IMR-90 (cell line): Measurements from ENCODE around the gene FMN1. TPM values are rescaled to one million over a fixed set of nuclear protein-coding genes. Genes with fewer than 3 reads are reported as not detected.

Experiments used
- ATAC-seq: fragments of 200-7000 bp; cut with Tn5 transposase; 2 replicates; pipeline ENCODE4 v1.9.1; 2020; ENCODE audit warnings: low read depth, mild to moderate bottlenecking, moderate library complexity
- BruUV-seq: library from RNA; stranded (reverse); fragments of 400-500 nt; replicated peaks from 2 replicates; lab custom pipeline; 2021; lab: Mats Ljungman, UMichigan
- CTCF ChIA-PET: fragments of 300-600 bp; formaldehyde crosslinking; extraction: SDS; loops from one replicate; lab custom pipeline; 2021; ENCODE audit warnings: antibody characterized with exemption; lab: Yijun Ruan, JAX
- POLR2A ChIA-PET: fragments of 300-600 bp; sonication (Branson Sonifier 250); formaldehyde crosslinking; loops from one replicate; lab custom pipeline; 2022; ENCODE audit warnings: antibody characterized with exemption; ENCODE audit not compliant: unreplicated experiment; lab: Charles Lee
- DNase-seq: peaks from one replicate; pipeline ENCODE4 v3.0.0; 2013
- H2AFZ ChIP-seq: replicated peaks from 2 replicates; pipeline ENCODE3; 2013; ENCODE audit warnings: low read length, mild to moderate bottlenecking; ENCODE audit not compliant: poor library complexity
- H2AK5ac ChIP-seq: 2 replicates; pipeline ENCODE4 v1.6.1; 2013; ENCODE audit warnings: low read depth, low read length, inconsistent platforms
- H2AK9ac ChIP-seq: replicated peaks from 2 replicates; pipeline ENCODE3; 2013; ENCODE audit warnings: mild to moderate bottlenecking, low read depth, low read length, moderate library complexity; ENCODE audit not compliant: poor library complexity
- H2BK120ac ChIP-seq: 2 replicates; pipeline ENCODE4 v1.6.1; 2013; ENCODE audit warnings: low read depth, low read length, inconsistent platforms
- H2BK15ac ChIP-seq: 3 replicates; pipeline ENCODE4 v1.6.1; 2013; ENCODE audit warnings: low read depth, low read length, inconsistent platforms
- H2BK20ac ChIP-seq: 2 replicates; pipeline ENCODE4 v1.6.1; 2013; ENCODE audit warnings: low read depth, mild to moderate bottlenecking, inconsistent platforms, low read length, moderate library complexity
- H2BK5ac ChIP-seq: 2 replicates; pipeline ENCODE4 v1.6.1; 2013; ENCODE audit warnings: mild to moderate bottlenecking, low read depth, low read length, inconsistent platforms; ENCODE audit not compliant: poor library complexity, severe bottlenecking
- H3K14ac ChIP-seq: replicated peaks from 2 replicates; pipeline ENCODE4 v1.6.1; 2013; ENCODE audit warnings: low read depth, low read length, inconsistent platforms
- H3K18ac ChIP-seq: 2 replicates; pipeline ENCODE4 v1.6.1; 2013; ENCODE audit warnings: low read depth, low read length, control low read depth
- H3K23ac ChIP-seq: 2 replicates; pipeline ENCODE4 v1.6.1; 2013; ENCODE audit warnings: low read depth, low read length, inconsistent platforms
- H3K27ac ChIP-seq: 2 replicates; pipeline ENCODE4 v1.5.1; 2013; ENCODE audit warnings: mild to moderate bottlenecking, control low read depth, low read length; ENCODE audit not compliant: insufficient read depth
- H3K27me3 ChIP-seq: 2 replicates; pipeline ENCODE4 v1.6.1; 2013; ENCODE audit warnings: low read length; ENCODE audit not compliant: control insufficient read depth, insufficient read depth
- H3K36me3 ChIP-seq: 2 replicates; pipeline ENCODE4 v1.6.1; 2013; ENCODE audit warnings: low read length, mixed read lengths; ENCODE audit not compliant: control insufficient read depth, insufficient read depth
- H3K4ac ChIP-seq: 2 replicates; pipeline ENCODE4 v1.6.1; 2013; ENCODE audit warnings: low read depth, low read length, inconsistent platforms
- H3K4me1 ChIP-seq: 2 replicates; pipeline ENCODE4 v1.6.1; 2013; ENCODE audit warnings: low read length, mixed read lengths; ENCODE audit not compliant: control insufficient read depth, insufficient read depth
- H3K4me2 ChIP-seq: 2 replicates; pipeline ENCODE4 v1.6.1; 2013; ENCODE audit warnings: low read depth, mild to moderate bottlenecking, control low read depth, low read length, moderate library complexity
- H3K4me3 ChIP-seq: 2 replicates; pipeline ENCODE4 v1.5.1; 2013; ENCODE audit warnings: low read depth, mild to moderate bottlenecking, control low read depth, low read length, moderate library complexity; ENCODE audit not compliant: insufficient read depth
- H3K56ac ChIP-seq: 2 replicates; pipeline ENCODE4 v1.6.1; 2013; ENCODE audit warnings: low read length, inconsistent platforms; ENCODE audit not compliant: insufficient read depth; ENCODE audit errors: extremely low read depth
- H3K79me1 ChIP-seq, 2 experiments: 2 replicates each; pipeline ENCODE4 v1.6.1; 2013; ENCODE audit warnings: low read length in 2 of 2, inconsistent platforms in 1 of 2, low read depth in 1 of 2
- H3K9ac ChIP-seq: 2 replicates; pipeline ENCODE4 v1.6.1; 2013; ENCODE audit warnings: low read depth, low read length, control low read depth
- H3K9me1 ChIP-seq: 2 replicates; pipeline ENCODE4 v1.6.1; 2013; ENCODE audit warnings: low read length, inconsistent platforms; ENCODE audit not compliant: insufficient read depth
- H3K9me3 ChIP-seq: 2 replicates; pipeline ENCODE4 v1.6.1; 2013; ENCODE audit warnings: low read length; ENCODE audit not compliant: control insufficient read depth, insufficient read depth
- H4K20me1 ChIP-seq: 2 replicates; pipeline ENCODE4 v1.6.1; 2013; ENCODE audit warnings: low read length, inconsistent platforms; ENCODE audit not compliant: insufficient read depth
- H4K5ac ChIP-seq: 2 replicates; pipeline ENCODE4 v1.6.1; 2013; ENCODE audit warnings: mild to moderate bottlenecking, low read depth, low read length, control low read depth
- H4K8ac ChIP-seq, 2 experiments: 2 replicates each; pipeline ENCODE4 v1.6.1; 2013; ENCODE audit warnings: low read depth in 2 of 2, low read length in 2 of 2, control low read depth in 1 of 2, inconsistent platforms in 1 of 2
- H4K91ac ChIP-seq: 2 replicates; pipeline ENCODE4 v1.6.1; 2013; ENCODE audit warnings: low read depth, low read length, inconsistent platforms; ENCODE audit not compliant: insufficient read depth
- BHLHE40 ChIP-seq: fragments of 150-350 bp; IDR thresholded peaks from 2 replicates; pipeline ENCODE4 v1.6.1; 2016; ENCODE audit warnings: mild to moderate bottlenecking, low read depth, low read length
- WGBS, 2 experiments: methylation state at CpG; one replicate each; pipeline versions ENCODE4 v1.1.5 to v1.1.7; 2013; ENCODE audit warnings: missing lambda C conversion rate in 2 of 2; ENCODE audit not compliant: insufficient read length in 1 of 2; ENCODE audit errors: extremely low coverage in 2 of 2; 5-methylcytosine and 5-hydroxymethylcytosine counted together
- dilution Hi-C: fragments of 300-500 bp; cut with HindIII; formaldehyde crosslinking; loops from one replicate; pipeline ENCODE4 v1.14.3; 2018; ENCODE audit warnings: low sequenced_read_pairs; ENCODE audit not compliant: unreplicated experiment
- in situ Hi-C: fragments of 300-500 bp; cut with MboI; formaldehyde crosslinking; loops from 3 replicates; pipeline ENCODE4 v1.14.3; 2019; ENCODE audit warnings: low sequenced_read_pairs, inconsistent platforms, mixed read lengths
- intact Hi-C: fragments of 100-400 bp; cut with micrococcal nuclease; formaldehyde crosslinking; loops from 2 replicates; pipeline ENCODE4 v1.10.0; 2022
- polyA plus RNA-seq, 3 experiments: library from polyadenylated mRNA; depleted of rRNA; stranded (reverse); fragments of >200 nt; gene quantifications; 2 replicates each; pipeline ENCODE4 v1.2.3, GENCODE V29; 2012; ENCODE audit warnings: low replicate concordance in 1 of 3
- total RNA-seq: library from RNA; depleted of rRNA; stranded (reverse); fragments of >200 nt; gene quantifications from 2 replicates; pipeline ENCODE4 v1.2.3, GENCODE V29; 2012

The FMN1 gene
- total and polyA plus RNA-seq, 2 of the 4 experiments (the other 2 are of a cell fraction), result 7.3 to 17.6 TPM

DNA sequence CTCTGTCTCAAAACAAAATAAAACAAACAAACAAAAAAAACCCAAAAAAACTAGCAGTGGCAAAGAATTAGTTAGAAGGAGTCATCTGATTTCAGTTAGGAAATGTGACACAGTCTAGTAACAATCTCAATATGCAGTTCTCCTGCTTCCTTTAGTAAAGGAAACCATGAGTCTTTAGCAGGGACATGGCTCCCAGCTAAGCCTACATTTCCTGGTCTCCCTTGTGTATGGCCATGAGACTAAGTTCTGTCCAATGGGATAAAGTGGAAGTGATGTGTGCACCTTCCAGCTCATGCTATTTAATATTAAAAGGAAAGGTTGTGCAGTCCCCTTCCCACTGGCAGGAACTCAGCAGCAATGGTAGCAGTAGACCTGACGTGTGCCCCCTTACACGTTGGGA, 402.1 kb downstream of the FMN1 start:
- BruUV-seq, result no TSS peak
- POLR2A ChIA-PET, result no interaction called here

More for the DNA sequence above, 402.1 kb downstream of the FMN1 start:
- Histone ChIP-seq H2AFZ (no peak overlapping the region), H3K9me1 (peaks cover 19% of the 10 kb centered on the region), H4K20me1 (no peaks in the 10 kb centered on the region), H3K23ac (peak overlapping the region; percentile 35; the same call in 1 of the 2 replicates), H3K36me3 (0 out of 2 replicates have a peak, but pooled peaks cover 5% of the 10 kb centered on the region), H2BK120ac (peak overlapping the region; percentile 58), H2BK5ac (peak overlapping the region; percentile 7), H4K91ac (peak overlapping the region; percentile 8; the same call in 1 of the 2 replicates), H3K14ac (peak overlapping the region; percentile 38; the same call in 1 of the 2 replicates), H2BK20ac (peak overlapping the region; percentile 32; the same call in 1 of the 2 replicates), H3K4me2 (no peak overlapping the region), H3K4me3 (no peak overlapping the region), H3K27me3 (no peaks in the 10 kb centered on the region), H3K4ac (peak overlapping the region; percentile 63; the same call in 1 of the 2 replicates), H3K9ac (no peak overlapping the region), H4K5ac (peak overlapping the region; percentile 60; the same call in 1 of the 2 replicates), H2AK9ac (no peak overlapping the region), H3K27ac (no peak overlapping the region), H3K56ac (no peak overlapping the region), H2AK5ac (peak overlapping the region; percentile 52), H3K79me1 (peaks cover 16 to 56% of the 10 kb centered on the region in 2 experiments), H3K9me3 (no peaks in the 10 kb centered on the region), H2BK15ac (peak overlapping the region; percentile 84; the same call in 1 of the 3 replicates), H3K18ac (peak overlapping the region; percentile 74; the same call in 1 of the 2 replicates), H4K8ac (peak overlapping the region; percentile 5 to 45; a peak in 3 of 4 replicates), H3K4me1 (peaks cover 23% of the 10 kb centered on the region)
- CTCF ChIA-PET, result no interaction called here
- no peak for TF ChIP-seq BHLHE40
- 70% methylated on average over 2 of the region's 2 CpGs; no CpG with 5 or more reads in 1 of the 2 experiments for WGBS, 2 experiments
- dilution Hi-C loops, result no loop called here
- intact Hi-C loops, result no loop called here
- DNase-seq, result no peak
- in situ Hi-C loops, result no loop called here
- ATAC-seq, result no peak
